Subcutaneous adipose tissue (tissue), 4 donors: Measurements from ENCODE around the gene EYA2. TPM values are rescaled to one million over a fixed set of nuclear protein-coding genes. Genes with fewer than 3 reads are reported as not detected.

Experiments
- total RNA-seq, 4 donors: library from RNA; depleted of rRNA; stranded (reverse); fragments of >200 nt; gene quantifications; one replicate each; pipeline ENCODE4 v1.1.0, GENCODE V29; 2016
- TF ChIP-seq, protein P1 (sequence below): fragments of 450-650 bp; IDR thresholded peaks from one replicate; pipeline ENCODE4 v1.5.1; 2016; ENCODE audit warnings: low read depth, mild to moderate bottlenecking, control low read depth, antibody characterized with exemption, moderate library complexity

EYA2 gene
- total RNA-seq, 4 donors from 2014 or later: 1.3 to 4.7 (median 2.8) TPM

DNA sequence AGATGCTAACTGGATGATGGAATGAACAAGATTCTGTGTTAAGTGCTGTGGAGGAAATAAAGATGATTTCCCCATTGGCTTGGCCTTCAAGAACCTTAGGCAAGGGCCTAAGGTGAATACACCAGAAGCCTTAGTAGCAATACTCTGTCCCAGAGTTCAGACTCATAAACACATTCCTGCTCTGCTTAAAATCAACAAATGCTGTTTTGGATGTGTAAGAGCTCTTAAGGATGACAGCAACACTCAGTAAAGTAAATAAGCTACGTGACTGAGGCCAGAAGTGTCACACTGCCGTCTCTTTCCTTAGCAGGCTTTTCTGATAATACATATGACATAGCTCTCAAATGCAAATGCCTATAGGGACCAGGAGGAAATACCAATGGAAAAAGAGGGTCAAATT, 90.6 kb downstream of the EYA2 start:
- TF ChIP-seq, protein P1, sequence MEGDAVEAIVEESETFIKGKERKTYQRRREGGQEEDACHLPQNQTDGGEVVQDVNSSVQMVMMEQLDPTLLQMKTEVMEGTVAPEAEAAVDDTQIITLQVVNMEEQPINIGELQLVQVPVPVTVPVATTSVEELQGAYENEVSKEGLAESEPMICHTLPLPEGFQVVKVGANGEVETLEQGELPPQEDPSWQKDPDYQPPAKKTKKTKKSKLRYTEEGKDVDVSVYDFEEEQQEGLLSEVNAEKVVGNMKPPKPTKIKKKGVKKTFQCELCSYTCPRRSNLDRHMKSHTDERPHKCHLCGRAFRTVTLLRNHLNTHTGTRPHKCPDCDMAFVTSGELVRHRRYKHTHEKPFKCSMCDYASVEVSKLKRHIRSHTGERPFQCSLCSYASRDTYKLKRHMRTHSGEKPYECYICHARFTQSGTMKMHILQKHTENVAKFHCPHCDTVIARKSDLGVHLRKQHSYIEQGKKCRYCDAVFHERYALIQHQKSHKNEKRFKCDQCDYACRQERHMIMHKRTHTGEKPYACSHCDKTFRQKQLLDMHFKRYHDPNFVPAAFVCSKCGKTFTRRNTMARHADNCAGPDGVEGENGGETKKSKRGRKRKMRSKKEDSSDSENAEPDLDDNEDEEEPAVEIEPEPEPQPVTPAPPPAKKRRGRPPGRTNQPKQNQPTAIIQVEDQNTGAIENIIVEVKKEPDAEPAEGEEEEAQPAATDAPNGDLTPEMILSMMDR: no peak

DNA sequence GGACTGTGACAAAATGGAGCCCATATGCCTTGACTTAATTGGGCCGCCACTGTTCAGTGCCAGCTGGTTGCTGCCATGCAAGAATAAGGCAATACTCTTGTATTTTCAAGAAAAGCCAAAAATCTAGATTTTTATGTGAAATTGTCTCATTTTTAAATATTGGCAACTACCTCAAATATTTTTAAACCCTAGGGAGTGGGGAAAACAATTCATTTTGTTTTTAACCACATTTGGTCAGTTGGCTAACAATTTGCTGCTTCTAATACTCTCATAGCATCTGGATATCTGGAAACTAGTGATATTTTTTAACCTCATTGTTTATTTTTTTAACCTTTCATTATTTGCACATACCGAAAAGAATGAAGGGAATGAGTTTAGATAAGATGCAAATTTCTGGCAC, 91.0 kb downstream of the EYA2 start:
- TF ChIP-seq, protein P1: no peak

DNA sequence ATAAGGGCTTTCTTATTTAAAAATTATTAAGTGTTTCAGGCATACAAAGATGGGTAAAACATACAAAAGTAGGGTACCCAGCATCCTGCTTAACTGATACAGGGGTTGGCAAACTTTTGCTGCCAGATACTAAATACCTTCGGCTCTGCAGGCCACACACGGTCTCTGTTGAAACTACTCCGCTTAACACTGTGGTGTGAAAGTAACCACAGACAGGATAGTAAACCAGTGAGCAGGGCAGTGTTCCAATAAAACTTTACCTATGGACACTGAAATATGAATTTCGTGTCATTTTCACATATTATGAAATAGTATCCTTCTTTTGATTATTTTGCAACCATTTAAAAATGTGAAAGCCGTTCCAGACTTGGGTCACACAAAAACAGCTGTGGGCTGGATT, 92.4 kb downstream of the EYA2 start:
- TF ChIP-seq, protein P1: no peak

DNA sequence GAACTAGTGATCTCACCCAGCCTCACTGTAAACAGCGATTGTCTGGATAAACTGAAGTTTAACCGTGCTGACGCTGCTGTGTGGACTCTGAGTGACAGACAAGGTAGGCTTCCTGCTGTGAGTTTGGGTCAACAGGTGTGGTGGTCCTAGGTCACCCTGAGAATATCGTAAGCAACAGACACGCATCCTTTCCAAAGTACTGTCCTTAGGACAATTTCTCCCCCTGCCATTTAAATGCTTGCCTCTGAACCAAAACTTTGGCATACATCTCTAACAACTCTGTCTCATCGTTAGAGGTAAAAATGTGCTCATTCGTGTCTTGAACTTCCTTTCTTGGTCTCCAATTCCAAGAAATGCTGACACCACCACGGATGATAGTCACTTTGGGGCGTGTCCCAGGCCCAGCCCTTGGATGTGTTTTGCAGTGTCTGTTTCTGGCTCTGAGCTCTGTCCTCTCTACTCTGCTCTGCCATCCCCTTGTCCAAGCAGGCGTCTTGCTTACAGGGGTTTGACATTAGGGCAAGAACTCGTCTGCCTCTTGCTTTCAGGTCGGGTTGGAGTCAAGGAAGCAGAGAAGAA, 95.5 kb downstream of the EYA2 start:
- TF ChIP-seq, protein P1: no peak

DNA sequence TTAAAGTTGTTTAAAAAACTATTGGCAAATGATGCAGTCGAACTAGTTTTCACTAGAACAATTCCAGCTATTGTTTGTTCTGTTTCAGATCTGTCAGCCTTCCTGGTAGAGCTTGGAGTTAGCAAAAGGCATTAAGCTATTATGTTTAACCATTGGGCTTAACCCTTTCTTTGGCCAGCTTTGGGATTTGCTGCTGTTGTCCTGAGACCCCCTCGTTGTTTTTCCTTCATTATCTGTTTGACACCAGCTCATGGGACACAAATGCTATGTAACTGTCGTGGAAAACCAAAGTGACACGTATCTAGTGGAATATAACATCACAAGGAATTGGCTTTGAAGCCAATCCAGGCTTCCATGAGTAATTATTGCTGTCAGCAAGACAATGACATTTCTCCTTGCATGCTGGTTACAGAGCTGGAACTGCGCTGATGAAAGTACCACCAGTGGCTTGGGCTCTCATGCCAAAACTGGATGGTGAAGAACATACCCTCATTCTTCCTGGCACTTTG, 96.0 kb downstream of the EYA2 start:
- TF ChIP-seq, protein P1: no peak

DNA sequence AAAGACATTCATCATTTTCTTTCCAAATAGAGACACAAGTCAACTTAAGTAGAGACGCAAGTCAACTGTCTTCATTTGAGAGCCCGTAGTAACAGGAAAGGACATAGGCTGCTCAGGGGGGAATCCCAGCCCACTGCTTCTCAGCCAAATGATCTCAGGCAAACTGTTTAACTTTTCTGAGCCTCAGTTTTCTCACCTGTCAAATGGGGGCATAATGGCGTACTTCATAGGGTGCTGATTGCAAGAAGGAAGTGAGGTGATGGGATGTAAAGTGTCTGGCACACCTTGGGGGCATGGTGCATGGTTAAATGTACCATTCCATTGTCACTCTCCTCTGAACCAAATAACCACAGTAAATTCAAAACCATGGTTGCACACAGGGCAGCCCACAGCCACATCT, 96.5 kb downstream of the EYA2 start:
- TF ChIP-seq, protein P1: no peak

DNA sequence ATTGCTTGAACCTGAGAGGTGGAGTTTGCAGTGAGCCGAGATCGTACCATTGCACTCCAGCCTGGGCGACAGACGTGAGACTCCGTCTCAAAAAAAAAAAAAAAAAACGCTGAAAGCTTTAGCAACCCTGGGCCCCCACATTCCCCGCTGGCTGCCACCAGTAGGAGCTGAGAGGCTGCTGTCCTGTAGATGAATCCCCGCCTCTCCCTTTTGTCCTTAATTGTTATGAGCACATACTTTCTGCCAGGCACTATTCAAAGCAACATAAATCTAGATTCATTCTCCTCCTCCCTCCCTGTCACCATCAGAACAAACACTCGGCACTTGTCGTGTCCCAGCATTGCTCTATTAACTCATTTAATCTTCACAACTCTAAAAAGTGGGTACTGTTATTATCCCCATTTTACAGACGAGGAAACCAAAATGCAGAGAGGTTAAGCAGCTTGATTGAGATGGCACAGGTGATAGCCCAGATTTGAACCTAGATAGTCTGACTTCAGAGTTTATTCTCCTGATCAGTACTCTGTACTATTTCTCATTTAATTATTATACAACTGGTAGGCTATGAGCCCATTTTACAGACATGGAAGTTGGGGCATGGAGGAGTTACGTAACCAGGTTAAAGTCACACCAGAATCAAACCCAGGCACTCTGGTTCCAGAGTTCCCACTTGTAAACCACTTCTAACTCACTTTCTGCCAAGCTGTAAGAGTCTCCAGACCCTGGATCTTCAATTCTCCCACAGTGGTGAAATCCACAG, 97.4 kb downstream of the EYA2 start:
- TF ChIP-seq, protein P1: no peak
